Measurements from ENCODE around the gene UQCC5.

GRCh38 chr3:52529376-52530333 lies 6.8 kb upstream of the UQCC5 start:
- no peak for TF ChIP-seq SIN3A (IDR thresholded peaks at IDR 0.05; ENCODE audit: borderline replicate concordance, insufficient read depth, low read length)
- TF ChIP-seq TAF1 (IDR thresholded peaks at IDR 0.05; ENCODE audit: borderline replicate concordance, insufficient read depth, low read length), result no peak
- TF ChIP-seq REST (IDR thresholded peaks at IDR 0.05; ENCODE audit: insufficient read depth in 1 of 2, low read depth in 2 of 2, low read length in 2 of 2), result no peak
